Stimulated activated CD8-positive, alpha-beta memory T cell treated with anti-CD3 and anti-CD28 coated beads, Interleukin-12 subunit alpha, Interleukin-12 subunit beta, amount 100 ng/mL, for 4 hours (primary cell): ENCODE results near the gene MYO1B.

ENCODE experiments used
- DNase-seq: peaks from one replicate; pipeline ENCODE4 v3.0.0-alpha.2; 2020; ENCODE audit warnings: low read depth

MYO1B gene

DNA sequence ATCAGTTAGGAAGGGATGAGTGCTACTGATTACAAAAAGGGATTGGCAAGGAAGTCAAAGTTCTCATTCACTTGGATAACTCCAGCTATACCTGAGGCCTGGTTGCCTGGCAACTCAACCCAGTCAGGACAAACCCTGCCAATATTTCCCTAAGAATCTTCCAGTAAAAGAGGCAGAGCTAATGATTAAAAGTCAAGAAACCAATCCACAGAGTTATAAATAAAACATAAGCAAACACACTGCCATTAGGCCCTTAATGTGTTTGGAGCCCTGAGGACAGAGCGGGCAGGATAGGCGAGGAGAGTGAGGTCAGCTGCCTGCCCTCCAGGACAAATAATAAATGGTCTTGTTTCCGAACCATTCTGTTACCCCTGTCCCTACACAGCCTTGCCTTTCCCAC is 217.2 kb downstream of the MYO1B start:
- no peak for DNase-seq

DNA sequence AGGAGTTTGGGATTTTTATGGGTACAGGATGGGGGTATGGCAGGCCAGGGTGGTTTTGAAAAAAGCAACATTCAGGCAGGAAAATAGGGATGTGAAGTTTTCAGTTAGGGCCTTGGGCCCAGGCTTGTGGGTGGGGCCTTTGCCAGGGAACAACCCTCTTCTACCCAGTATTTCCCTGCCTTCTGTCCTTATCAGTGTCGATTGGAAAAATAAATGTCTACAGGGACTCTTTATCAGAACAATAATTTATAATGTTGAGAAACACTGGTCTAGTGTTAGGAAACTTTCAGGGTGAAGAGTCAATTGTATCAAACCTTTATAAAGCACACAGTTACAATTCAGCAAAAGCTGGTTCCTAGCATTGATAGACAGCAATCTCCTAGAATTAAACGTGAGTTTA is 218.6 kb downstream of the MYO1B start:
- DNase-seq: no peak

DNA sequence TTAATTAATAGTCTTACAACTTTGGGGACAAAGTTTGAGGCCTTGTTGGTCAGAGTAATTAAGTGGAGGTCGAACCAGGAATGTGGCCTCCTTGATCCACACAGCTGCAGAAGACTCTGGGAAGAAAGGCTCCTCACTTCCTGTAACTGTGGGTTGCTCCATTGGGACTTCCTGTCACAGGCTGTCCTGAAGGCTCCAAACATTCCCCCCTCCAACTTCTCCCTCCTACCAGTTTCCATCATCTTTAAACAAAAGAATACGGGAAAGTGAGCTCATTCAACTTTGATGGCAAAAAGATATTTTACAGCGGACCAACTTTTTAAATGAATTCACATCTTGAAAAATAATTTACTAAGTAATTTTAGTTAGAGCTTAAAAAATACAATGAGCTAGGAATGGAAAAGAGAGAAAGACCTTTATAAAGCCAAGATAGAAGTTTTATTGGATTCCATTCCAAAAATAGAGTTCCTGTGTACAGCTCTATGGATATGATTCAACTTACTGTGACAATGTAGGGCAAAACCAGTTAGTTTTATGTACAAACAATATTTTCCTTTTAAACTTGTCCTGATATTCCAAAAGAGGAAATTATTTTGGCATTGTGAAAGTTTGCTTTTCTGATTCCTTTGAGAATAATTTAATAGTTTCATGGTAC is 220.7 kb downstream of the MYO1B start:
- no peak for DNase-seq

DNA sequence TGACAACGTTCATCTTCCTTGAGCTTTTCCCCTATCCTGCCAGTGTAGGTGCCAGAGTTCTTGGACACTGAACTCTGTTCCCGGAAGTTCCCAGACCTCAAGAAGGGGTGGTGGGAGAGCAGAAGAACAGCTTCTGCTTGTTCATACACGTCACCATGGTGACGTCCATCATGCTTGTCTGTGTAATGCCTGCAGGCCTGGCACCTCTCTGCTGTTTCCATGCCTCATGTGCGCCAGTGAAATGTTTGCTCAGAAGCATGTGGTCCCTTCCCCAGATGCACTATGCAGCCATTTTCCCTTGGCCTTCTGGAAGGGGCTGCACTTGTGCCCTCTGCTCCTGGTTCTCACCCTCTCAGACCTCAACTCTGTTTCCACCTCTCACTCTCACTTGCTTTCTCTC is 221.9 kb downstream of the MYO1B start:
- DNase-seq: no peak

DNA sequence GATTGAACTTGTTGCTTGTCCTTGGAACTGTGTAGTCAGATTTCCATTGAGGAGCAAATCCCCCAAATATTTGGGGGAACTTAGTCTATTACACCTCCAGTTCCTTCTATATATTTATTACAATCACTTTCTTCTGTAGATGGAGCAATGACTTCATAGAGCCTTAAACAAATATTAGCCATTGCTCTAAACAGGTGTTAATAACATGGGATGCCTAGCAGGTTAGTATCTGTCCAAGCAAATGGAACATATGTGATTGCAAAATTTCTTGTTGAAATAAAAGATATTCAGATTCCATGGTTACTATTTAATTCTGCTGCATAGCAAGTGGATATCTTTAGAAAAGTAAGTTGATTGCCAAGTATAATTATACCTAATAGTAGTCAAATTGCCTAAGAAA is 225.1 kb downstream of the MYO1B start:
- DNase-seq: no peak

DNA sequence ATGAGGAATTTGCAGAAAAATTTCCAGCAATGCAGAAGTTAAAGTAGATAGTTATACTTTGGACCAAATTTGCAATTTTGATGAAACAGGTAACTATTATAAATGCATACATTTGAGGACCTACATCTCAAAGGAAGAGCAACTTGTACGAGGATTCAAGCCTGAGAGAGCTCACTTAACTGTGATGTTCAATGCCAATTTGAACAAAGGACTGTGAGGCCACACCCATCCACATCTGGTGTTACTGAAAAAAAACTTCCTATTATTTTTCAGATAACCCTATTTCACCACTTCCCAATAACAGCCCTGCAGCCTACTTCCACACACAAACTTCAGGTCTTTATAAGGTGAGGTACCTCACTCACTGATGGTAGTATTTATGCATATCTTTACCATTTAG is 229.3 kb downstream of the MYO1B start:
- no peak for DNase-seq
